GM13977 (cell line): ENCODE measurements around the gene TRIO.
A peak's percentile ranks its signal among the peaks of the same experiment; 100 is the strongest.

Experiments
- DNase-seq: peaks from one replicate; pipeline ENCODE4 v3.0.0; 2012; ENCODE audit warnings: low spot score
- CTCF ChIP-seq: IDR thresholded peaks from 2 replicates; pipeline ENCODE4 v1.5.1; 2012; ENCODE audit warnings: mild to moderate bottlenecking, control low read depth; ENCODE audit not compliant: insufficient read depth; ENCODE audit errors: extremely low read depth, missing control alignments
- in situ Hi-C: fragments of 300-500 bp; cut with MboI; formaldehyde crosslinking; loops from one replicate; pipeline ENCODE4 v1.12.0; 2022; ENCODE audit warnings: low sequenced_read_pairs, low pct_unique_long_range_greater_than_20kb, mixed read lengths, inconsistent platforms; ENCODE audit not compliant: unreplicated experiment

TRIO gene

GRCh38 chr5:14247054-14247386 lies 103.9 kb downstream of the TRIO start:
- no peak for DNase-seq
- TF ChIP-seq CTCF = no peak
- in situ Hi-C loops = no loop called here

GRCh38 chr5:14249258-14250082 lies 106.3 kb downstream of the TRIO start:
- in situ Hi-C loops = loop anchor here (25.0 kb wide), 1 partner anchor 262 kb away; no protein-coding TSS in a partner anchor
- no peak for TF ChIP-seq CTCF
- no peak for DNase-seq

GRCh38 chr5:14250084-14250695 lies 107.0 kb downstream of the TRIO start:
- TF ChIP-seq CTCF = no peak
- no peak for DNase-seq
- in situ Hi-C loops = loop anchor here (25.0 kb wide), 1 partner anchor 263 kb away; no protein-coding TSS in a partner anchor

DNA sequence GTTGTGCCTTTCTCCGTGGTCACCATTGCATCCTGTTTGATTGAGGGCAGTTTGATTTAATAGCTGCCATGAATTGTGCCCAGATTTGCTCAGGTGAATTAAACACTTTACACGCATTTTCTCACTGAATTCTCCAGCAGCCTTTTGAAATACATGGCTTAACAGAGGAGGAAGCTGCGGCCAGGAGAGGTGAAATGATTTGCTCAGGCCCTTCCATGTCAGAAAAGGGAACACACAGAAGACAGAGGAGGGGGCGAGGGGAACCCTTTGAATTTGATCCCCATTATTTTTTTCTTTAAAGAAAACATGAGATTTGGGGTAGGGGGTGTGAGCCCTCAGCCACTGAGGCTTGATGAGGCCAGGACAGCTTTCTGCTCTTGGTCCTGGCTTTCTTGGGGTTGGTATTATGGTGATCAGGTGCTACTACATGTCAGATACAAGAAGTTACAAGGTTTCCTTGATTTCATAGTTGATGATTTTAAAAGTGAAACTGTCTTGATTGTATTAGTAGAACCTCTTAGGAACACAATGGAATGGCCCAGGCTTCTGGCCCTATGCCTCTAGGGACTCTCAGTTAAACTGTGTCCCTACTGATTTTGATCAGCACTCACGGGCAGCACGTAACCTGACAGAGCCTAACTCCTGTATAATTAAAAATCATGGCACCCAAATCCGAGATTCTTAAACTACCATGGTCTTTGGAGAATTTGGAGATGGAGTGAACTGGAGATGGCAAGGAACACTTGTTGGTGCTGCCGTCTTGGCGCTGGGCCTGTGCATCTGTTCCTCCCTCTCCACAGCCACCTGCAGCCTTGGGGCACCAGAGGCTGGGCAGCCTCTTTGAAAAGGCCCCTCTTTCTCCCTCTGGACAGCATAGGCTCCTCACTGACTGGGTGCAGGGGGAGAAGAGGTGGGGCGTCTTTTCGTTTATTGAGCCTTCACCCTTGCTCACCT lies 107.9 kb downstream of the TRIO start:
- DNase-seq = no peak
- in situ Hi-C loops = loop anchor here (25.0 kb wide), 1 partner anchor 264 kb away; no protein-coding TSS in a partner anchor
- TF ChIP-seq CTCF = no peak

DNA sequence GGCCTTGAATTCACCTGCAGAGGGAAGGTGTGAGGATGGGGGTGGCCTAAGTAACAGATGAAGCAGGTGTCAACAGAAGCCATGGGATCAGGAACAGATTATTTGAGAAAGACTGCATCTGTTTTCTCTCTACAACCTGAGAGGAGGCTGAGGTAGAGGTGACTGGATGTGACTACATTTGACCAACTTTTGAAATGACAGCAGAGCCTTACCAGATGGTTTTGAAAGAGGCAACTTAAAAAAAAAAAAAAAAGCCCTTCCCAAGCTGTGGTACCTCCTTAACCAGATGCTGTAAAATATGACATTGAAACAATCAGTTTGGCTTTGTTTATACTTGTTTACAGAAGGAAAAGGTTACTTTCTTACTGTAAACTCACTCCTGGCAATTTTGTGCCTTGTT lies 108.6 kb downstream of the TRIO start:
- no peak for TF ChIP-seq CTCF
- in situ Hi-C loops = loop anchor here (25.0 kb wide), 1 partner anchor 264 kb away; no protein-coding TSS in a partner anchor
- peak; percentile 49 for DNase-seq

GRCh38 chr5:14252793-14253192 lies 109.7 kb downstream of the TRIO start:
- TF ChIP-seq CTCF = no peak
- no peak for DNase-seq
- in situ Hi-C loops = loop anchor here (25.0 kb wide), 1 partner anchor 265 kb away; no protein-coding TSS in a partner anchor
